ENCODE results near the gene HRK. TPM values are rescaled to one million over a fixed set of nuclear protein-coding genes. Genes with fewer than 3 reads are reported as not detected.

HRK gene
- total RNA-seq, 1 donor from 2014 or later, result not detected

GRCh38 chr12:116874324-116874995 is 6.8 kb downstream of the HRK start:
- no peak for DNase-seq (ENCODE audit: extremely low read depth, low read depth, low spot score)

GRCh38 chr12:116870306-116870705 is 10.9 kb downstream of the HRK start:
- no peak for DNase-seq (ENCODE audit: extremely low read depth, low read depth, low spot score)

- DNase-seq (ENCODE audit: extremely low read depth, low read depth, low spot score), result no peak
These were observed 13.7 kb downstream of the HRK start for GRCh38 chr12:116867523-116867922.

GRCh38 chr12:116864371-116865160 is 16.7 kb downstream of the HRK start:
- DNase-seq (ENCODE audit: extremely low read depth, low read depth, low spot score), result no peak

GRCh38 chr12:116863275-116863767 is 17.9 kb downstream of the HRK start:
- DNase-seq (ENCODE audit: extremely low read depth, low read depth, low spot score), result no peak

- DNase-seq (ENCODE audit: extremely low read depth, low read depth, low spot score), result no peak
These were observed 19.1 kb downstream of the HRK start for GRCh38 chr12:116862167-116862566.

- DNase-seq (ENCODE audit: extremely low read depth, low read depth, low spot score), result no peak
These were observed 19.9 kb downstream of the HRK start for GRCh38 chr12:116861320-116861719.

GRCh38 chr12:116860263-116860662 is 21.0 kb downstream of the HRK start:
- DNase-seq (ENCODE audit: extremely low read depth, low read depth, low spot score), result no peak

GRCh38 chr12:116859079-116859478 is 22.2 kb downstream of the HRK start:
- no peak for DNase-seq (ENCODE audit: extremely low read depth, low read depth, low spot score)

GRCh38 chr12:116856729-116857128 is 24.5 kb downstream of the HRK start:
- no peak for DNase-seq (ENCODE audit: extremely low read depth, low read depth, low spot score)

- no peak for DNase-seq (ENCODE audit: extremely low read depth, low read depth, low spot score)
These were observed 25.3 kb downstream of the HRK start for GRCh38 chr12:116855744-116856470.

- no peak for DNase-seq (ENCODE audit: extremely low read depth, low read depth, low spot score)
These were observed 27.7 kb downstream of the HRK start for GRCh38 chr12:116853507-116853906.

- DNase-seq (ENCODE audit: extremely low read depth, low read depth, low spot score), result no peak
These were observed 28.9 kb downstream of the HRK start for GRCh38 chr12:116852303-116852702.

- no peak for DNase-seq (ENCODE audit: extremely low read depth, low read depth, low spot score)
These were observed 32.0 kb downstream of the HRK start for GRCh38 chr12:116849216-116849615.

- DNase-seq (ENCODE audit: extremely low read depth, low read depth, low spot score), result no peak
These were observed 38.2 kb downstream of the HRK start for GRCh38 chr12:116843085-116843484.

- DNase-seq (ENCODE audit: extremely low read depth, low read depth, low spot score), result no peak
These were observed 41.9 kb downstream of the HRK start for GRCh38 chr12:116839287-116839830.

- DNase-seq (ENCODE audit: extremely low read depth, low read depth, low spot score), result no peak
These were observed 42.9 kb downstream of the HRK start for GRCh38 chr12:116838365-116838764.

GRCh38 chr12:116837097-116837496 is 44.1 kb downstream of the HRK start:
- no peak for DNase-seq (ENCODE audit: extremely low read depth, low read depth, low spot score)

GRCh38 chr12:116835484-116835883 is 45.8 kb downstream of the HRK start:
- DNase-seq (ENCODE audit: extremely low read depth, low read depth, low spot score), result no peak

- no peak for DNase-seq (ENCODE audit: extremely low read depth, low read depth, low spot score)
These were observed 47.8 kb downstream of the HRK start for GRCh38 chr12:116833474-116833873.

- DNase-seq (ENCODE audit: extremely low read depth, low read depth, low spot score), result no peak
These were observed 48.9 kb downstream of the HRK start for GRCh38 chr12:116832353-116832752.

Data from glomerular endothelial cell (primary cell).